Trophoblast cell (in vitro differentiated cells and primary cell): ENCODE results near the gene SFSWAP.
A peak's percentile ranks its signal among the peaks of the same experiment; 100 is the strongest.

ENCODE experiments used
- DNase-seq, 2 donors: peaks; one replicate each; pipeline ENCODE4 v3.0.0-alpha.2; 2016
- H2AFZ ChIP-seq: 2 replicates; pipeline ENCODE4 v1.6.1; 2013; ENCODE audit warnings: low read length, moderate library complexity, mild to moderate bottlenecking; ENCODE audit not compliant: insufficient read depth, poor library complexity
- H2AK5ac ChIP-seq: 2 replicates; pipeline ENCODE4 v1.6.1; 2013; ENCODE audit warnings: mild to moderate bottlenecking, low read length
- H2BK120ac ChIP-seq: 2 replicates; pipeline ENCODE4 v1.6.1; 2013; ENCODE audit warnings: low read length, mild to moderate bottlenecking, moderate library complexity; ENCODE audit not compliant: insufficient read depth, poor library complexity
- H2BK12ac ChIP-seq: 2 replicates; pipeline ENCODE4 v1.6.1; 2013; ENCODE audit warnings: mild to moderate bottlenecking, low read length, moderate library complexity
- H2BK5ac ChIP-seq: 2 replicates; pipeline ENCODE4 v1.6.1; 2013; ENCODE audit warnings: low read length, low read depth, moderate library complexity, mild to moderate bottlenecking; ENCODE audit not compliant: poor library complexity
- H3K14ac ChIP-seq: 2 replicates; pipeline ENCODE4 v1.6.1; 2013; ENCODE audit warnings: mild to moderate bottlenecking, low read length
- H3K18ac ChIP-seq: 2 replicates; pipeline ENCODE4 v1.6.1; 2013; ENCODE audit warnings: mild to moderate bottlenecking, low read length
- H3K23ac ChIP-seq: 2 replicates; pipeline ENCODE4 v1.6.1; 2013; ENCODE audit warnings: low read length
- H3K27ac ChIP-seq: 2 replicates; pipeline ENCODE4 v1.5.1; 2013; ENCODE audit warnings: low read depth, mild to moderate bottlenecking, inconsistent platforms, low read length, moderate library complexity
- H3K27me3 ChIP-seq: 2 replicates; pipeline ENCODE4 v1.6.1; 2013; ENCODE audit warnings: inconsistent platforms, mild to moderate bottlenecking, low read length, moderate library complexity; ENCODE audit not compliant: insufficient read depth
- H3K36me3 ChIP-seq, 2 experiments: 1 replicate in 1 of 2; 2 replicates in 1 of 2; pipeline ENCODE4 v1.6.1; 2013; ENCODE audit warnings: low read length in 2 of 2, mild to moderate bottlenecking in 2 of 2, moderate library complexity in 1 of 2; ENCODE audit not compliant: insufficient read depth in 2 of 2, control insufficient read depth in 1 of 2
- H3K4ac ChIP-seq: 2 replicates; pipeline ENCODE4 v1.6.1; 2013; ENCODE audit warnings: low read depth, mild to moderate bottlenecking, low read length, moderate library complexity
- H3K4me1 ChIP-seq, 2 experiments: 1 replicate in 1 of 2; 2 replicates in 1 of 2; pipeline ENCODE4 v1.6.1; 2013; ENCODE audit warnings: low read length in 2 of 2, mild to moderate bottlenecking in 2 of 2, moderate library complexity in 1 of 2; ENCODE audit not compliant: insufficient read depth in 2 of 2, control insufficient read depth in 1 of 2
- H3K4me2 ChIP-seq: 2 replicates; pipeline ENCODE4 v1.6.1; 2013; ENCODE audit warnings: inconsistent platforms, mild to moderate bottlenecking, low read length, moderate library complexity
- H3K4me3 ChIP-seq: 2 replicates; pipeline ENCODE4 v1.5.1; 2013; ENCODE audit warnings: mild to moderate bottlenecking, low read depth, low read length, inconsistent platforms
- H3K79me1 ChIP-seq: one replicate; pipeline ENCODE4 v1.6.1; 2013; ENCODE audit warnings: low read length
- H3K79me2 ChIP-seq: 2 replicates; pipeline ENCODE4 v1.6.1; 2013; ENCODE audit warnings: low read length, mild to moderate bottlenecking; ENCODE audit not compliant: control insufficient read depth, insufficient read depth, poor library complexity
- H3K9ac ChIP-seq: 2 replicates; pipeline ENCODE4 v1.6.1; 2013; ENCODE audit warnings: mild to moderate bottlenecking, low read length
- H3K9me3 ChIP-seq: 2 replicates; pipeline ENCODE4 v1.6.1; 2013; ENCODE audit warnings: low read depth, mild to moderate bottlenecking, control low read depth, inconsistent platforms, low read length; ENCODE audit not compliant: insufficient read depth
- H4K12ac ChIP-seq: 2 replicates; pipeline ENCODE4 v1.6.1; 2013; ENCODE audit warnings: low read depth, mild to moderate bottlenecking, low read length, moderate library complexity
- H4K8ac ChIP-seq: 2 replicates; pipeline ENCODE4 v1.6.1; 2013; ENCODE audit warnings: low read depth, mild to moderate bottlenecking, low read length, moderate library complexity
- H4K91ac ChIP-seq: one replicate; pipeline ENCODE4 v1.6.1; 2013; ENCODE audit warnings: low read depth, mild to moderate bottlenecking, low read length, moderate library complexity
- WGBS: extraction: QIAGEN DNeasy Blood & Tissue Kit; methylation state at CpG from one replicate; pipeline ENCODE4 v1.1.7; 2013; ENCODE audit warnings: missing lambda C conversion rate; ENCODE audit not compliant: insufficient read length, insufficient coverage; ENCODE audit errors: extremely low coverage; 5-methylcytosine and 5-hydroxymethylcytosine counted together

The SFSWAP gene

GRCh38 chr12:131713349-131713748, 2.5 kb downstream of the SFSWAP start:
- Histone ChIP-seq H2BK12ac (no peak overlapping the region), H2BK5ac (no peak overlapping the region), H3K23ac (no peak overlapping the region), H3K4me2 (no peak overlapping the region), H3K79me2 (peaks cover 14% of the 10 kb centered on the region), H3K4ac (no peak overlapping the region), H3K36me3 (peaks cover 15 to 17% of the 10 kb centered on the region in 2 experiments), H2BK120ac (no peak overlapping the region), H2AFZ (no peak overlapping the region), H4K12ac (no peak overlapping the region), H3K9me3 (no peaks in the 10 kb centered on the region), H3K9ac (no peak overlapping the region), H3K18ac (no peak overlapping the region), H3K4me1 (peaks cover 3 to 14% of the 10 kb centered on the region in 2 experiments), H4K8ac (no peak overlapping the region), H3K27ac (no peak overlapping the region), H3K14ac (no peak overlapping the region), H3K27me3 (no peaks in the 10 kb centered on the region), H2AK5ac (no peak overlapping the region), H4K91ac (no peak overlapping the region), H3K4me3 (no peak overlapping the region), H3K79me1 (peaks cover 10% of the 10 kb centered on the region)
- DNase-seq, result no peak
- WGBS, result 100% methylated on average over 4 of the region's 8 CpGs

- no CpG with 5 or more reads among the region's 14 CpGs for WGBS
These were observed 3.9 kb downstream of the SFSWAP start for GRCh38 chr12:131714759-131715158.

GRCh38 chr12:131716282-131716681, 5.4 kb downstream of the SFSWAP start:
- DNase-seq, result no peak

More at GRCh38 chr12:131714759-131715158, 3.9 kb downstream of the SFSWAP start:
- H3K23ac ChIP-seq, result no peak overlapping the region
- H3K4me1 ChIP-seq, result peaks cover 3 to 14% of the 10 kb centered on the region in 2 experiments
- no peak overlapping the region for H4K12ac ChIP-seq
- H3K9me3 ChIP-seq, result no peaks in the 10 kb centered on the region
- H4K91ac ChIP-seq, result no peak overlapping the region
- H3K79me2 ChIP-seq, result peaks cover 14% of the 10 kb centered on the region
- no peak for DNase-seq
- no peak overlapping the region for H4K8ac ChIP-seq
- no peak overlapping the region for H2BK5ac ChIP-seq
- H2AFZ ChIP-seq, result no peak overlapping the region
- H3K79me1 ChIP-seq, result peaks cover 10% of the 10 kb centered on the region
- H3K4me3 ChIP-seq, result no peak overlapping the region
- H3K36me3 ChIP-seq, result peaks cover 23 to 29% of the 10 kb centered on the region in 2 experiments
- H3K4me2 ChIP-seq, result no peak overlapping the region
- no peak overlapping the region for H3K27ac ChIP-seq
- no peak overlapping the region for H3K14ac ChIP-seq
- no peak overlapping the region for H2BK120ac ChIP-seq
- H3K4ac ChIP-seq, result no peak overlapping the region
- H3K18ac ChIP-seq, result no peak overlapping the region
- no peak overlapping the region for H3K9ac ChIP-seq
- H2AK5ac ChIP-seq, result no peak overlapping the region
- H3K27me3 ChIP-seq, result no peaks in the 10 kb centered on the region
- H2BK12ac ChIP-seq, result no peak overlapping the region

GRCh38 chr12:131720241-131720640, 9.4 kb downstream of the SFSWAP start:
- Histone ChIP-seq H2AK5ac (no peak overlapping the region), H3K4me3 (no peak overlapping the region), H3K4me2 (no peak overlapping the region), H3K23ac (no peak overlapping the region), H3K27me3 (no peaks in the 10 kb centered on the region), H4K8ac (peak overlapping the region; percentile 70), H2AFZ (no peak overlapping the region), H2BK120ac (peak overlapping the region; percentile 82), H3K79me1 (no peaks in the 10 kb centered on the region), H4K12ac (no peak overlapping the region), H3K27ac (no peak overlapping the region), H3K18ac (no peak overlapping the region), H3K9me3 (no peaks in the 10 kb centered on the region), H3K9ac (no peak overlapping the region), H3K4me1 (no peaks in the 10 kb centered on the region), H4K91ac (peak overlapping the region; percentile 60), H2BK12ac (no peak overlapping the region), H3K14ac (no peak overlapping the region), H3K36me3 (peaks cover 26 to 45% of the 10 kb centered on the region in 2 experiments), H3K79me2 (no peaks in the 10 kb centered on the region), H2BK5ac (no peak overlapping the region), H3K4ac (no peak overlapping the region)
- no CpG with 5 or more reads among the region's 8 CpGs for WGBS
- DNase-seq, result no peak

More at GRCh38 chr12:131716282-131716681, 5.4 kb downstream of the SFSWAP start:
- no peak overlapping the region for H2BK12ac ChIP-seq
- no peak overlapping the region for H3K27ac ChIP-seq
- no peak overlapping the region for H3K18ac ChIP-seq
- peaks cover 6% of the 10 kb centered on the region for H3K79me2 ChIP-seq
- peaks cover 3 to 9% of the 10 kb centered on the region in 2 experiments for H3K4me1 ChIP-seq
- no peak overlapping the region for H2BK5ac ChIP-seq
- no peaks in the 10 kb centered on the region for H3K27me3 ChIP-seq
- no peak overlapping the region for H3K4me2 ChIP-seq
- H3K14ac ChIP-seq, result no peak overlapping the region
- H3K4ac ChIP-seq, result no peak overlapping the region
- no peak overlapping the region for H4K8ac ChIP-seq
- no peak overlapping the region for H3K9ac ChIP-seq
- H3K4me3 ChIP-seq, result no peak overlapping the region
- H2BK120ac ChIP-seq, result no peak overlapping the region
- no peak overlapping the region for H2AK5ac ChIP-seq
- H3K23ac ChIP-seq, result no peak overlapping the region
- no peaks in the 10 kb centered on the region for H3K9me3 ChIP-seq
- no peak overlapping the region for H2AFZ ChIP-seq
- no peak overlapping the region for H4K91ac ChIP-seq
- WGBS, result no CpG with 5 or more reads among the region's 3 CpGs
- H3K36me3 ChIP-seq, result peaks cover 30 to 38% of the 10 kb centered on the region in 2 experiments
- H4K12ac ChIP-seq, result no peak overlapping the region
- no peaks in the 10 kb centered on the region for H3K79me1 ChIP-seq
